H9 (cell line): ENCODE data around the gene GGT6. TPM values are rescaled to one million over a fixed set of nuclear protein-coding genes. Genes with fewer than 3 reads are reported as not detected.

Experiments used
- DNase-seq: peaks from one replicate; pipeline ENCODE4 v3.0.0-alpha.2; 2017
- H2AFZ ChIP-seq: one replicate; pipeline ENCODE4 v1.6.1; 2013; ENCODE audit warnings: mild to moderate bottlenecking, low read length, control low read depth, moderate library complexity
- H2AK5ac ChIP-seq: 2 replicates; pipeline ENCODE4 v1.6.1; 2013; ENCODE audit warnings: low read length, control low read depth, mixed read lengths; ENCODE audit not compliant: insufficient read length
- H2BK120ac ChIP-seq: one replicate; pipeline ENCODE4 v1.6.1; 2013; ENCODE audit warnings: low read depth, mild to moderate bottlenecking, low read length, control low read depth, inconsistent platforms; ENCODE audit not compliant: poor library complexity, severe bottlenecking
- H2BK12ac ChIP-seq: 2 replicates; pipeline ENCODE4 v1.6.1; 2013; ENCODE audit warnings: low read length, control low read depth, mixed read lengths, low read depth; ENCODE audit not compliant: insufficient read length
- H2BK15ac ChIP-seq: 2 replicates; pipeline ENCODE4 v1.6.1; 2013; ENCODE audit warnings: low read depth, low read length, control low read depth
- H2BK20ac ChIP-seq: one replicate; pipeline ENCODE4 v1.6.1; 2013; ENCODE audit warnings: low read depth, mild to moderate bottlenecking, low read length, control low read depth, inconsistent platforms; ENCODE audit not compliant: poor library complexity, severe bottlenecking
- H2BK5ac ChIP-seq: 2 replicates; pipeline ENCODE4 v1.6.1; 2013; ENCODE audit warnings: low read length, control low read depth, mixed read lengths; ENCODE audit not compliant: insufficient read length
- H3K14ac ChIP-seq: 2 replicates; pipeline ENCODE4 v1.6.1; 2013; ENCODE audit warnings: low read length, control low read depth; ENCODE audit not compliant: insufficient read depth
- H3K18ac ChIP-seq: 2 replicates; pipeline ENCODE4 v1.6.1; 2013; ENCODE audit warnings: low read depth, mild to moderate bottlenecking, mixed read lengths, low read length, control low read depth; ENCODE audit not compliant: insufficient read length
- H3K23ac ChIP-seq: 2 replicates; pipeline ENCODE4 v1.6.1; 2013; ENCODE audit warnings: low read length, control low read depth, mixed read lengths, low read depth; ENCODE audit not compliant: insufficient read length
- H3K23me2 ChIP-seq: 2 replicates; pipeline ENCODE4 v1.6.1; 2013; ENCODE audit warnings: low read depth, mild to moderate bottlenecking, mixed read lengths, low read length, control low read depth; ENCODE audit not compliant: insufficient read length, poor library complexity, severe bottlenecking
- H3K27ac ChIP-seq: 2 replicates; pipeline ENCODE4 v1.5.1; 2013; ENCODE audit warnings: low read length, control low read depth, mixed read lengths, low read depth; ENCODE audit not compliant: insufficient read length
- H3K27me3 ChIP-seq: 2 replicates; pipeline ENCODE4 v1.6.1; 2013; ENCODE audit warnings: low read length, control low read depth, inconsistent platforms; ENCODE audit not compliant: insufficient read depth
- H3K4ac ChIP-seq: 2 replicates; pipeline ENCODE4 v1.6.1; 2013; ENCODE audit warnings: low read depth, mild to moderate bottlenecking, control low read depth, inconsistent platforms, low read length, moderate library complexity
- H3K4me1 ChIP-seq: 2 replicates; pipeline ENCODE4 v1.6.1; 2013; ENCODE audit warnings: low read length, control low read depth, inconsistent platforms; ENCODE audit not compliant: insufficient read depth
- H3K4me2 ChIP-seq: 2 replicates; pipeline ENCODE4 v1.6.1; 2013; ENCODE audit warnings: low read length, control low read depth, mixed read lengths; ENCODE audit not compliant: insufficient read length, insufficient read depth
- H3K56ac ChIP-seq: 2 replicates; pipeline ENCODE4 v1.6.1; 2013; ENCODE audit warnings: low read depth, mild to moderate bottlenecking, mixed read lengths, low read length, control low read depth; ENCODE audit not compliant: insufficient read length
- H3K79me1 ChIP-seq: 2 replicates; pipeline ENCODE4 v1.6.1; 2013; ENCODE audit warnings: low read depth, mild to moderate bottlenecking, moderate library complexity, low read length, control low read depth, inconsistent platforms; ENCODE audit not compliant: insufficient read depth, poor library complexity, severe bottlenecking
- H3K79me2 ChIP-seq: 2 replicates; pipeline ENCODE4 v1.6.1; 2013; ENCODE audit warnings: low read length, control low read depth, inconsistent platforms; ENCODE audit not compliant: insufficient read depth
- H3K9ac ChIP-seq: 2 replicates; pipeline ENCODE4 v1.6.1; 2013; ENCODE audit warnings: low read length, control low read depth, mixed read lengths; ENCODE audit not compliant: insufficient read length; ENCODE audit errors: extremely low read depth
- H3K9me3 ChIP-seq: one replicate; pipeline ENCODE4 v1.6.1; 2013; ENCODE audit warnings: low read depth, low read length, inconsistent platforms; ENCODE audit not compliant: control insufficient read depth
- H3T11ph ChIP-seq: one replicate; pipeline ENCODE4 v1.6.1; 2013; ENCODE audit warnings: mild to moderate bottlenecking, low read length, control low read depth, inconsistent platforms
- H4K20me1 ChIP-seq: one replicate; pipeline ENCODE4 v1.6.1; 2013; ENCODE audit not compliant: control insufficient read depth, insufficient read length, insufficient read depth
- H4K5ac ChIP-seq: 2 replicates; pipeline ENCODE4 v1.6.1; 2013; ENCODE audit warnings: low read depth, mild to moderate bottlenecking, mixed read lengths, low read length, control low read depth; ENCODE audit not compliant: insufficient read length
- H4K8ac ChIP-seq: replicated peaks from 2 replicates; pipeline ENCODE4 v1.6.1; 2013; ENCODE audit warnings: low read length, control low read depth, mixed read lengths, low read depth; ENCODE audit not compliant: insufficient read length
- H4K91ac ChIP-seq: 2 replicates; pipeline ENCODE4 v1.6.1; 2013; ENCODE audit warnings: low read depth, mild to moderate bottlenecking, moderate library complexity, mixed read lengths, low read length, control low read depth; ENCODE audit not compliant: insufficient read length
- H3K27ac Mint-ChIP-seq, 3 experiments: 2 replicates in 2 of 3; 3 replicates in 1 of 3; pipeline ENCODE4 v1.8.0; 2020 to 2021; ENCODE audit warnings: mixed read lengths in 3 of 3, mild to moderate bottlenecking in 1 of 3, moderate library complexity in 1 of 3
- H3K27me3 Mint-ChIP-seq: 2 replicates; pipeline ENCODE4 v1.8.0; 2021; ENCODE audit warnings: low read depth, mild to moderate bottlenecking, moderate library complexity, mixed read lengths
- H3K36me3 Mint-ChIP-seq, 3 experiments: 2 replicates in 2 of 3; 3 replicates in 1 of 3; pipeline ENCODE4 v1.8.0; 2020 to 2021; ENCODE audit warnings: low read depth in 3 of 3, mixed read lengths in 3 of 3; ENCODE audit not compliant: insufficient read depth in 1 of 3
- H3K4me1 Mint-ChIP-seq, 2 experiments: 2 replicates each; pipeline ENCODE4 v1.8.0; 2020; ENCODE audit warnings: mixed read lengths in 2 of 2
- H3K4me3 Mint-ChIP-seq, 2 experiments: 2 replicates in 1 of 2; 3 replicates in 1 of 2; pipeline ENCODE4 v1.8.0; 2020 to 2021; ENCODE audit warnings: mild to moderate bottlenecking in 2 of 2, mixed read lengths in 2 of 2, moderate library complexity in 1 of 2
- H3K9me3 Mint-ChIP-seq, 2 experiments: 2 replicates in 1 of 2; 3 replicates in 1 of 2; pipeline ENCODE4 v1.8.0; 2020; ENCODE audit warnings: mild to moderate bottlenecking in 2 of 2, mixed read lengths in 2 of 2, moderate library complexity in 1 of 2
- WGBS: extraction: QIAGEN DNeasy Blood & Tissue Kit; methylation state at CpG from one replicate; pipeline ENCODE4 v1.1.7; 2013; ENCODE audit warnings: missing lambda C conversion rate, low lambda C conversion rate, mixed read lengths; ENCODE audit not compliant: insufficient read length; ENCODE audit errors: extremely low coverage; 5-methylcytosine and 5-hydroxymethylcytosine counted together
- total RNA-seq: library from RNA; stranded (reverse); gene quantifications from 2 replicates; pipeline ENCODE4 v1.2.1, GENCODE V29; 2021
- TF ChIP-seq, protein P1 (sequence below): fragments of 200-600 bp; sonication (generic); conservative IDR thresholded peaks from 3 replicates; pipeline ENCODE4 v1.8.0; 2021; ENCODE audit warnings: antibody characterized with exemption, mild to moderate bottlenecking

The GGT6 gene
- total RNA-seq, 1 experiment from 2014 or later = 0.17 TPM

GRCh38 chr17:4545217-4545951 lies 15.0 kb downstream of the GGT6 start:
- Histone ChIP-seq H2AFZ (no peak overlapping the region), H2BK12ac (no peak overlapping the region), H3K14ac (no peak overlapping the region), H3K27ac (no peak overlapping the region), H3K4me1 (no peaks in the 10 kb centered on the region), H3K4me2 (no peak overlapping the region), H2BK15ac (no peak overlapping the region), H3K9ac (no peak overlapping the region), H3K79me1 (no peaks in the 10 kb centered on the region), H3K23ac (no peak overlapping the region), H3T11ph (no peak overlapping the region), H3K56ac (no peak overlapping the region), H3K4ac (no peak overlapping the region), H3K23me2 (no peaks in the 10 kb centered on the region), H2AK5ac (no peak overlapping the region), H3K27me3 (no peaks in the 10 kb centered on the region), H3K18ac (no peak overlapping the region), H4K91ac (no peak overlapping the region), H3K9me3 (no peaks in the 10 kb centered on the region), H2BK5ac (no peak overlapping the region), H4K8ac (no peak overlapping the region), H3K79me2 (no peaks in the 10 kb centered on the region), H2BK20ac (no peak overlapping the region), H4K5ac (no peak overlapping the region), H4K20me1 (peaks cover 3% of the 10 kb centered on the region), H2BK120ac (no peak overlapping the region)
- DNase-seq = no peak
- WGBS = no CpG with 5 or more reads among the region's 32 CpGs
- Mint-ChIP-seq H3K9me3 (no peaks in the 10 kb centered on the region), H3K27me3 (no peaks in the 10 kb centered on the region), H3K4me1 (peaks cover 0 to 2% of the 10 kb centered on the region in 2 experiments; a peak in 1 of 4 replicates), H3K36me3 (peaks cover 34 to 82% (median 70%) of the 10 kb centered on the region in 3 experiments), H3K27ac (no peak overlapping the region), H3K4me3 (no peak overlapping the region; a peak in 1 of 5 replicates)
- TF ChIP-seq, protein P1, sequence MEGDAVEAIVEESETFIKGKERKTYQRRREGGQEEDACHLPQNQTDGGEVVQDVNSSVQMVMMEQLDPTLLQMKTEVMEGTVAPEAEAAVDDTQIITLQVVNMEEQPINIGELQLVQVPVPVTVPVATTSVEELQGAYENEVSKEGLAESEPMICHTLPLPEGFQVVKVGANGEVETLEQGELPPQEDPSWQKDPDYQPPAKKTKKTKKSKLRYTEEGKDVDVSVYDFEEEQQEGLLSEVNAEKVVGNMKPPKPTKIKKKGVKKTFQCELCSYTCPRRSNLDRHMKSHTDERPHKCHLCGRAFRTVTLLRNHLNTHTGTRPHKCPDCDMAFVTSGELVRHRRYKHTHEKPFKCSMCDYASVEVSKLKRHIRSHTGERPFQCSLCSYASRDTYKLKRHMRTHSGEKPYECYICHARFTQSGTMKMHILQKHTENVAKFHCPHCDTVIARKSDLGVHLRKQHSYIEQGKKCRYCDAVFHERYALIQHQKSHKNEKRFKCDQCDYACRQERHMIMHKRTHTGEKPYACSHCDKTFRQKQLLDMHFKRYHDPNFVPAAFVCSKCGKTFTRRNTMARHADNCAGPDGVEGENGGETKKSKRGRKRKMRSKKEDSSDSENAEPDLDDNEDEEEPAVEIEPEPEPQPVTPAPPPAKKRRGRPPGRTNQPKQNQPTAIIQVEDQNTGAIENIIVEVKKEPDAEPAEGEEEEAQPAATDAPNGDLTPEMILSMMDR = no peak
